Esophagus (tissue), 2 donors: ENCODE results near the gene ABCC8. TPM values are rescaled to one million over a fixed set of nuclear protein-coding genes. Genes with fewer than 3 reads are reported as not detected.

Experiments
- H3K27ac ChIP-seq, 2 donors: one replicate each; pipeline ENCODE4 v1.5.1; 2013; ENCODE audit warnings: low read depth in 2 of 2, mild to moderate bottlenecking in 2 of 2, inconsistent platforms in 1 of 2, low read length in 1 of 2, moderate library complexity in 1 of 2
- H3K27me3 ChIP-seq, 2 donors: one replicate each; pipeline ENCODE4 v1.6.1; 2013; ENCODE audit warnings: low read length in 2 of 2, control low read depth in 1 of 2, mild to moderate bottlenecking in 1 of 2; ENCODE audit not compliant: insufficient read depth in 2 of 2, control insufficient read depth in 1 of 2
- H3K36me3 ChIP-seq, 2 donors: one replicate each; pipeline ENCODE4 v1.6.1; 2013; ENCODE audit warnings: low read length in 1 of 2; ENCODE audit not compliant: control insufficient read depth in 2 of 2, insufficient read depth in 2 of 2
- H3K4me1 ChIP-seq, 2 donors: one replicate each; pipeline ENCODE4 v1.6.1; 2013; ENCODE audit warnings: low read length in 1 of 2; ENCODE audit not compliant: control insufficient read depth in 2 of 2, insufficient read depth in 2 of 2
- H3K4me3 ChIP-seq, 2 donors: one replicate each; pipeline ENCODE4 v1.5.1; 2013; ENCODE audit warnings: low read length in 2 of 2, mild to moderate bottlenecking in 2 of 2, low read depth in 1 of 2, moderate library complexity in 1 of 2
- H3K9me3 ChIP-seq, 2 donors: one replicate each; pipeline ENCODE4 v1.6.1; 2013; ENCODE audit warnings: mild to moderate bottlenecking in 2 of 2, low read depth in 1 of 2, low read length in 1 of 2, moderate library complexity in 1 of 2; ENCODE audit not compliant: control insufficient read depth in 2 of 2, insufficient read depth in 1 of 2
- WGBS, 2 donors: extraction: QIAGEN DNeasy Blood & Tissue Kit; methylation state at CpG; one replicate each; pipeline ENCODE4 v1.1.7; 2013; 5-methylcytosine and 5-hydroxymethylcytosine counted together
- polyA plus RNA-seq, 2 donors: library from polyadenylated mRNA; stranded (reverse); fragments of 200-250 nt; gene quantifications; one replicate each; pipeline ENCODE4 v1.2.3, GENCODE V29; 2013
- donor health status: healthy with polysubstance abuse.
- donor health status: Bipolar disorder and iron deficiency.

The ABCC8 gene
- polyA plus RNA-seq, 2 donors: 0.10 to 0.29 TPM

DNA sequence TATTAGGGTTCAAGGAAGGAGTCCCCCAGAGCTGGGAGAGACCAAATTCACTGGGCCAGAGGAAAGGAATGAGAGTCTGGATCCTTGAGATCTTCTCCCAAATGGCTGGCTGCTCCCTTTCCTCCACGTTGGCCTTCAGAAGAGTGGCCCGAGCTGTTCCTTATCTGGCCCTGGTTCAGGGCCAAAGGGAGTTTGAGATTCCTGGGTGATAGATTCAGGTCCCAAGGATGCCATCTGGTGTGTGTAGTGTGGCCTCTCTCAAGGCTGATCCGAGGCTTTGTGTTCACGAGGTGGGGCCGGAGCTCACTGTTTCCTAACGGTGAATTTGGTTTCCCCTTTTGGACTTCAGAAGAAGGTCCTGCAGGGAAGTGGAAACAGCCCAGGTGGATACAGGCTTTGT, 17.4 kb upstream of the ABCC8 start:
- H3K27me3 ChIP-seq: peaks cover 0 to 3% of the 10 kb centered on the region in 2 donors
- no peaks in the 10 kb centered on the region for H3K36me3 ChIP-seq
- H3K9me3 ChIP-seq: no peaks in the 10 kb centered on the region
- WGBS, 2 donors: 77 to 80% methylated on average over 6 of the region's 6 CpGs
- H3K4me3 ChIP-seq: no peak overlapping the region
- no peak overlapping the region for H3K27ac ChIP-seq
- no peaks in the 10 kb centered on the region for H3K4me1 ChIP-seq

GRCh38 chr11:17490938-17491337, 14.3 kb upstream of the ABCC8 start:
- Histone ChIP-seq H3K4me1 (no peaks in the 10 kb centered on the region), H3K27ac (no peak overlapping the region), H3K27me3 (peaks cover 0 to 3% of the 10 kb centered on the region in 2 donors), H3K9me3 (no peaks in the 10 kb centered on the region), H3K36me3 (no peaks in the 10 kb centered on the region), H3K4me3 (no peak overlapping the region)
- 87 to 90% methylated on average over 4 of the region's 4 CpGs for WGBS, 2 donors

DNA sequence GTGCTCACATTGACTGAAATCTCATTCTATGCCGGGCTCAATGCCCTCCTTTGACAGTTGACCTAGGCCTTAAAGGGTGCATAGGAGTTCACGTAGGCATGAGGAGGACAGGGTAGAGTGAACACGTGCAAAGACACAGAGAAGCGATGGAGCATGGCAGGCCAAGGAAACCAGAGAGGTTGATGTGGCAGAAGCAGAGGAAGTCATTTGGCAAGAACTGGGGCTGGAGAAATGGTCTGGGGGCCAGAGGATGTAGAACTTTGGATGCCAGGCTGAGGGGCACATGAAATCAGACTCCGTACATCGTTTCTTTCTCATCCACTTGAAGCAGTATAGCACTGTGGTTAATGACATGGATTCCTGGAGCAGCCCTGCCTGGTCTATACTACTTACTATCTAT, 13.6 kb upstream of the ABCC8 start:
- H3K27me3 ChIP-seq: peaks cover 0 to 3% of the 10 kb centered on the region in 2 donors

DNA sequence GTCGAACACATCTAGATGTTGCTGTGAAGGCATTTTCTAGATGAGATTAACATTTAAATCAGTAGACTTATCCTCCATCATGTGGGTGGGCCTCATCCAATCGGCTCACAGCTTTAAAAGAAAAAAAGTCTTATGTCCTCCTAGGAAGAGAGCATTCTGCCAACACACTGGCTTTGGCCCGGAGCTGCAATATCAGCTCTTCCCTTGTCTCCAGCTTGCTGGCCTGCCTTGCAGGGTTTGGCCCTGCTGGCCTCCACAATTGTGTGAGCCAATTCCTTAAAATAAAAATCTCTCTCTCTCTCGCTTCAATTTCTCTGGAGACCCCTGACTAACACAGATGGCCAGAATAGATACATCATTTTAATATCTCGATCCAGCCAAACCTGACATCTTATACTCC, 13.1 kb upstream of the ABCC8 start:
- 73 to 75% methylated on average over 5 of the region's 5 CpGs for WGBS, 2 donors
- Histone ChIP-seq H3K4me3 (no peak overlapping the region), H3K36me3 (no peaks in the 10 kb centered on the region), H3K9me3 (no peaks in the 10 kb centered on the region), H3K27me3 (peaks cover 0 to 3% of the 10 kb centered on the region in 2 donors), H3K27ac (no peak overlapping the region), H3K4me1 (no peaks in the 10 kb centered on the region)

More for the DNA sequence above, 13.6 kb upstream of the ABCC8 start:
- Histone ChIP-seq H3K4me3 (no peak overlapping the region), H3K4me1 (no peaks in the 10 kb centered on the region), H3K9me3 (no peaks in the 10 kb centered on the region), H3K27ac (no peak overlapping the region), H3K36me3 (no peaks in the 10 kb centered on the region)
- WGBS, 2 donors: 85 to 86% methylated on average over 6 of the region's 6 CpGs

DNA sequence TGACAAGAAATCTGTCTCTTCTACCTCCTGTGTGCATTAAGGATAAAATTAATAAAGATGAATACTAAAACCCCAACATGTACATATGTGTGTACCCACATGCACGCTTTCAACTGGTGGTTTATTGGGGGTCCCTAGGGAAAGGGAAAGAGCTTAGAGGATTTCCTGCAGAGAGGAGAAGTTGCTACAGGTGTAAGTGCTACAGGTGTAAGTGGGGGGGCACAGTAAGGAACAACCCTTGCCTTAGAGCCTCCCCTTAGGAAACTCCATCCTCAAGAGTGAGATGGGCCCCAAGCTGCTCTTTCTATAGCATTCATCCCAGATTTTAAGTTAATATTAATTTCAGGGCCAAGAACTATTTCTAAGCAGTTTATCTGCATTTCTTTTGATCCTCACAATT, 11.9 kb upstream of the ABCC8 start:
- WGBS, 2 donors: 79 to 88% methylated on average over 1 of the region's 1 CpG
- no peaks in the 10 kb centered on the region for H3K9me3 ChIP-seq

DNA sequence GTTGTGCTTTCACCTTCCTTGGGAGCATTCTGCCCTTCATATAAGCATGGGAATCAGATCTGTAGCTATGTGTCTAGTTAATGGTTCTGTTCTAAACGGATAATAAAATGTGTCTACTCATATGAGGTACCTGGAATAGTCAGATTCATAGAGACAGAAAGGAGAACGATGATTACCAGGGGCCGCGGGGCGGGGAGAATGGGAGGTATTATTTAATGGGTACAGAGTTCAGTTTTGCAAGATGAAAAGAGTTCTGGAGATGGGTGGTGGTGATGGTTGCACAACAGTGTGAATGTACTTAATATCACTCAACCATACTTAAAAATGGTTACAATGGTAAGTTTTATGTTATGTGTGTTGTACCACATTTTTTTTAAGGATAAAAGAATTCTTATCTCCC, 10.0 kb upstream of the ABCC8 start:
- no peak overlapping the region for H3K4me3 ChIP-seq
- no peaks in the 10 kb centered on the region for H3K9me3 ChIP-seq
- WGBS, 2 donors: 79 to 90% methylated on average over 5 of the region's 5 CpGs
- H3K27me3 ChIP-seq: peaks cover 0 to 3% of the 10 kb centered on the region in 2 donors
- no peaks in the 10 kb centered on the region for H3K4me1 ChIP-seq
- no peak overlapping the region for H3K27ac ChIP-seq
- no peaks in the 10 kb centered on the region for H3K36me3 ChIP-seq

More for the DNA sequence above, 11.9 kb upstream of the ABCC8 start:
- Histone ChIP-seq H3K27ac (no peak overlapping the region), H3K4me3 (no peak overlapping the region), H3K4me1 (no peaks in the 10 kb centered on the region), H3K27me3 (peaks cover 0 to 3% of the 10 kb centered on the region in 2 donors), H3K36me3 (no peaks in the 10 kb centered on the region)

DNA sequence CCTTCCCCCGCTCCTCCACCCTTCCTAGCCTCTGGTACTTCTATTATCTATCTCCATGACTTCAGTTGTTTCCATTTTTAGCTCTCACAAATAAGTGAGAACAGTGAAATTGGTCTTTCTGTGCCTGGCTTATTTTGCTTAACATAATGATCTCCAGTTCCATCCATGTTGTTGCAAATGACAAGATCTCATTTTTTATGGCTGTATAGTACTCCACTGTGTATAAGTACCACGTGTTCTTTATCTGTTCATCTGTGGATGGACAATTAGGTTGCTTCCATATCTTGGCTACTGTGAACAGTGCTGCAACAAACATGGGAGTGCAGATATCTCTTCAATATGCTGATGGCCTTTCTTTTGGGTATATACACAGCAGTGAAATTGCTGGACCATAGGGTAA, 6.9 kb upstream of the ABCC8 start:
- no peaks in the 10 kb centered on the region for H3K9me3 ChIP-seq
- no peak overlapping the region for H3K4me3 ChIP-seq
- no peaks in the 10 kb centered on the region for H3K4me1 ChIP-seq
- no peak overlapping the region for H3K27ac ChIP-seq
- H3K27me3 ChIP-seq: no peaks in the 10 kb centered on the region
- H3K36me3 ChIP-seq: no peaks in the 10 kb centered on the region
- WGBS, 2 donors: 74 to 78% methylated on average over 2 of the region's 2 CpGs

GRCh38 chr11:17481905-17482304, 5.3 kb upstream of the ABCC8 start:
- no peak overlapping the region for H3K4me3 ChIP-seq
- H3K4me1 ChIP-seq: no peaks in the 10 kb centered on the region
- 84 to 94% methylated on average over 5 of the region's 5 CpGs for WGBS, 2 donors
- H3K27me3 ChIP-seq: peaks cover 0 to 6% of the 10 kb centered on the region in 2 donors
- no peaks in the 10 kb centered on the region for H3K9me3 ChIP-seq
- no peaks in the 10 kb centered on the region for H3K36me3 ChIP-seq
- no peak overlapping the region for H3K27ac ChIP-seq

DNA sequence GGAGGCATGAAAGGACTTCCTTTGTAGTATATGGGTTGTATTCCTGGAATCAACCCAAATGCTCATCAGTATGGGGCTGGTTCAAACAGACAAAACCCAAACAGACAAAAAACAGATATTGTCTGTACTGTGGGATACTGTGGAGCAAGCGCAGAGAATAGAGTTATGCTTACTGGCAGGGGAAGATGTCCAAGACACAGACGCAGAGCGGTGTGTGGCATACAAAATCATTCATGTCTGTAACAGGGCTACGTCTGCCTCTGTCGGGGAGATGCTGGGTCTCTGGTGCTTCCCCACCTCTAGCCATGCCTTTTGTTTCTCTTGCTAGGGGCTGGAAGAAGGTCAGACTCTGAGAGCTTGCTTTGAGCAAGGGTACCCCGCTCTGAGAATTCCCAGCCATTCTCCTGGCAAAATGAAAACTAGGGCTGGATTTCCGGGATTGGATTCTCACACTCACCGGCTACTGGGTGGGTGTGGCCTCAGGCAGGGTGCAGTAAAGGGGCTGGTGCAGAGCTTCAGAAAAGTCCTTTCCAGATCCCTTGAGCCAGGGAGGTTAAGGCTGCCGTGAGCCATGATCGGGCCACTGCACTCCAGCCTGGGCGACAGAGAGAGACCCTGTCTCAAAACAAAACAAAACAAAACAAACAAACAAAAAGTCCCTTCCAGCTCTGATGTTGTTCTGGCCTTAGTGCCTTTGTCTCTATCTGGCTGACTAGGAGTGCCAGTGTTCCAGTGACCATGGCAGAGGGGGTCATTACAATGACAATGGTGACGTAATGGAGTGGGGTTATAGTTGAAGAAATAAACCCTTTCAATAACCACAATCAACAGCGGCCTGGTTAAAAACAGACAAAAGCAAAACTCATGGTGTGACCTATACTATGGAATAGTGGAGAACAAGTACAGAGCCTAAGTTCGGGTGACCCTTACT, 2.9 kb upstream of the ABCC8 start:
- Histone ChIP-seq H3K4me3 (no peak overlapping the region), H3K27me3 (peaks cover 0 to 8% of the 10 kb centered on the region in 2 donors), H3K9me3 (no peaks in the 10 kb centered on the region), H3K36me3 (no peaks in the 10 kb centered on the region), H3K4me1 (peaks cover 3 to 5% of the 10 kb centered on the region in 2 donors), H3K27ac (no peak overlapping the region)
- WGBS, 2 donors: 27 to 29% methylated on average over 14 of the region's 14 CpGs

DNA sequence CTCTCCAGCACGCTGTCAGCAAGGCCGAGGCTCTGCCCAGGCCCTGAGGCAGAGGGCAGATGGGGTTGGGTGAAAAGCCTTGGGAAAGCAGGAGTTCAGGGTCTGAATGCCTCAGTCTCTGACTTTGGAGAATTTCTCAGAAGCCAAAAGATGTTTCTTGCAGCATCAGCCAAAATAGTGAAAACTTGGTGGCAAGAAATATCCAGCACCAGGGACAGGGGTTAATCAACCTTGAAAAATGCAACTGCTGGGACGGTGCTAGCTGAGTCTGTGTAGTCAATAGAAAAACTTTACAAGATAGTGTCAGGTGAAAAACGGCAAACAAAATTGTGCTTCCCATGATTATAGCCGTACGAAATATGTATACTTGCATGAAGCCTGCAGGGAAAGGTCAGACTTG, 1.4 kb upstream of the ABCC8 start:
- peaks cover 0 to 13% of the 10 kb centered on the region in 2 donors for H3K27me3 ChIP-seq
- 45 to 51% methylated on average over 6 of the region's 6 CpGs for WGBS, 2 donors
- H3K9me3 ChIP-seq: no peaks in the 10 kb centered on the region
- H3K4me3 ChIP-seq: no peak overlapping the region
- no peaks in the 10 kb centered on the region for H3K36me3 ChIP-seq
- no peak overlapping the region for H3K27ac ChIP-seq
- H3K4me1 ChIP-seq: peaks cover 3 to 5% of the 10 kb centered on the region in 2 donors
